GM12892 (cell line): ENCODE measurements around the gene CPS1.

ENCODE experiments used
- POLR2A ChIP-seq: IDR thresholded peaks from 2 replicates; pipeline ENCODE4 v1.6.1; 2011; ENCODE audit warnings: low read depth, low read length, control low read depth
- POLR2AphosphoS5 ChIP-seq: IDR thresholded peaks from 2 replicates; pipeline ENCODE4 v1.6.1; 2011; ENCODE audit warnings: low read depth, low read length, control low read depth
- TAF1 ChIP-seq: IDR thresholded peaks from 2 replicates; pipeline ENCODE4 v1.6.1; 2011; ENCODE audit warnings: low read depth, mild to moderate bottlenecking, control low read depth, low read length, borderline replicate concordance

DNA sequence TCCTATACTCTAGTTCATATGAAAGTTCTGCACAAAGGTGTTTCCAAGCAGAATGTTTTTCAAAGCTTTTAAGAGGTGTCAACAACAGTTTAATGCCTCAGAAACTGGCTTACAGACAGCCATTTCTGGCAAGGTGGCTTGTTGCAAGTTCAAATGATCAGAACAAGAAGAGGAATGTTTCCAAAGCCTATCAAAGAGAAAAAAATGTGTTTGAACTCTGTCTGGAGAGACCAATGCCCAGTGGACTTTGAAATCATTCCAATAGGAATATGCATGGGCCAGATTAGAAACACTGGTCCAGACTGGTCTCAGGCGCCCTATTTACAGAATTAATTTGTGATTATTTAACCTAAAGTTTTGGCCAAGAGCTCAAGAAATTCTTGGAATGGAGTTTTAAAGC, 106.2 kb downstream of the CPS1 start:
- TF ChIP-seq POLR2A (no peak), POLR2AphosphoS5 (no peak), TAF1 (no peak)
